HepG2 (cell line): ENCODE results near the gene DDX24. TPM values are rescaled to one million over a fixed set of nuclear protein-coding genes. Genes with fewer than 3 reads are reported as not detected.

Experiments
- ARNT ChIP-seq: fragments of 450-650 bp; IDR thresholded peaks from 2 replicates; pipeline ENCODE4 v1.6.1; 2017
- ATF7 ChIP-seq, 2 experiments: fragments of 450-650 bp in 1 of 2; sonication (generic) in 1 of 2; formaldehyde crosslinking in 1 of 2; IDR thresholded peaks; 2 replicates each; pipeline versions ENCODE4 v1.4.0 to v1.6.1; 2016 to 2020; ENCODE audit warnings: antibody characterized with exemption in 1 of 2, mild to moderate bottlenecking in 1 of 2, missing genetic modification reagents in 1 of 2
- DMTF1 ChIP-seq: sonication (generic); formaldehyde crosslinking; IDR thresholded peaks from 2 replicates; pipeline ENCODE4 v1.4.0; 2020; ENCODE audit warnings: mild to moderate bottlenecking, missing genetic modification reagents
- FOXK2 ChIP-seq: fragments of 450-650 bp; IDR thresholded peaks from 2 replicates; pipeline ENCODE4 v1.6.1; 2016
- GLI4 ChIP-seq: sonication (generic); formaldehyde crosslinking; IDR thresholded peaks from 2 replicates; pipeline ENCODE4 v1.5.1; 2020; ENCODE audit warnings: missing genetic modification reagents, mild to moderate bottlenecking, moderate library complexity, borderline replicate concordance
- HNF1A ChIP-seq, 2 experiments: sonication (generic) in 1 of 2; formaldehyde crosslinking in 1 of 2; IDR thresholded peaks; 2 replicates each; pipeline versions ENCODE4 v1.4.0 to v1.6.1; 2016 to 2020; ENCODE audit warnings: borderline replicate concordance in 1 of 2, low read depth in 1 of 2, mild to moderate bottlenecking in 1 of 2, missing genetic modification reagents in 1 of 2
- MTF1 ChIP-seq: sonication (generic); formaldehyde crosslinking; IDR thresholded peaks from 2 replicates; pipeline ENCODE4 v1.5.0; 2020; ENCODE audit warnings: missing genetic modification reagents
- NFE2L1 ChIP-seq: sonication (generic); formaldehyde crosslinking; IDR thresholded peaks from 2 replicates; pipeline ENCODE4 v1.4.0; 2020; ENCODE audit warnings: missing genetic modification reagents, mild to moderate bottlenecking, borderline replicate concordance
- NFRKB ChIP-seq: fragments of 450-650 bp; IDR thresholded peaks from 2 replicates; pipeline ENCODE4 v1.6.1; 2017
- PITX1 ChIP-seq: sonication (generic); formaldehyde crosslinking; IDR thresholded peaks from 2 replicates; pipeline ENCODE4 v1.5.1; 2020; ENCODE audit warnings: mild to moderate bottlenecking, missing genetic modification reagents
- POGK ChIP-seq: sonication (generic); formaldehyde crosslinking; conservative IDR thresholded peaks from 2 replicates; pipeline ENCODE4 v1.8.0; 2022; ENCODE audit warnings: mild to moderate bottlenecking, moderate library complexity, missing genetic modification reagents
- ZKSCAN1 ChIP-seq: fragments of 150-350 bp; IDR thresholded peaks from 2 replicates; pipeline ENCODE4 v1.6.1; 2014; ENCODE audit warnings: low read length
- ZNF512 ChIP-seq: sonication (generic); formaldehyde crosslinking; IDR thresholded peaks from 2 replicates; pipeline ENCODE4 v1.4.0; 2020; ENCODE audit warnings: mild to moderate bottlenecking, missing genetic modification reagents
- ZNF556 ChIP-seq: sonication (generic); formaldehyde crosslinking; IDR thresholded peaks from 2 replicates; pipeline ENCODE4 v1.4.0; 2020; ENCODE audit warnings: mild to moderate bottlenecking, missing genetic modification reagents, borderline replicate concordance
- polyA plus RNA-seq, 8 experiments: library from polyadenylated mRNA; depleted of rRNA in 3 of 8; stranded (reverse) in 7 of 8; unstranded in 1 of 8; fragments of >200 nt; fragmentation: Illumina TruSeq in 4 of 8; extraction: Trizol in 4 of 8; gene quantifications; 2 replicates each; pipeline versions ENCODE4 v1.2.1 to v1.2.3, GENCODE V29; 2011 to 2016; ENCODE audit warnings: low read depth in 4 of 8, missing spikeins in 1 of 8, mixed read lengths in 1 of 8; ENCODE audit not compliant: insufficient read depth in 1 of 8
- total RNA-seq, 5 experiments: library from RNA; depleted of rRNA; stranded (reverse); fragments of >200 nt; fragmentation: Illumina TruSeq; extraction: Trizol; gene quantifications; 2 replicates each; pipeline ENCODE4 v1.2.3, GENCODE V29; 2016; ENCODE audit warnings: low read depth in 1 of 5
- TF ChIP-seq, protein P1 (sequence below): sonication (generic); formaldehyde crosslinking; IDR thresholded peaks from 2 replicates; pipeline ENCODE4 v1.8.0; 2022; ENCODE audit warnings: missing genetic modification reagents, low read depth, mild to moderate bottlenecking, borderline replicate concordance
- TF ChIP-seq, protein P2 (sequence below): sonication (generic); formaldehyde crosslinking; IDR thresholded peaks from 2 replicates; pipeline ENCODE4 v1.5.1; 2020; ENCODE audit warnings: missing genetic modification reagents, mild to moderate bottlenecking, borderline replicate concordance

Gene DDX24
- total and polyA plus RNA-seq, 2 of the 13 experiments (the other 11 are each of a cell fraction or from before 2014, with no cell fraction given): 67.3 to 149 TPM

DNA sequence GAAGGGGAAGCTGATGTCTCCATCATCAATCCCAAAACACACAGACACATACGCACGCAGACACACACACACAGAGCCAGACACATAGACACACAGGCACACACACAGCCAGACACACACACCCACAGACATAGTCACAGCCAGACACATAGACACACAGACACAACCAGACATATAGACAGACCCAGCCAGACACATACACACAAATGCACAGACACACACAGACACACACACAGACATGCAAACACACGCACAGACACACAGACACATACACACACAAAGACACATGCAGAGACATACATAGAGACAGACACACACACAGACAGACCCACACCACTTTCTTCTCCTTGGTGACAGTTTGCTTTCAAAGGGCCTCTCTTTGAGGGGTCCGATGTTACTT is 77.6 kb downstream of the DDX24 start (continued):
- 0 out of 2 replicates have a peak, but pooled peaks have one; percentile 15 for TF ChIP-seq FOXK2
- peak; percentile 20; the same call in 1 of the 2 replicates for TF ChIP-seq NFRKB
- TF ChIP-seq NFE2L1 (CRISPR knock-in tag): no peak
- TF ChIP-seq ZKSCAN1: no peak
- TF ChIP-seq, protein P1, sequence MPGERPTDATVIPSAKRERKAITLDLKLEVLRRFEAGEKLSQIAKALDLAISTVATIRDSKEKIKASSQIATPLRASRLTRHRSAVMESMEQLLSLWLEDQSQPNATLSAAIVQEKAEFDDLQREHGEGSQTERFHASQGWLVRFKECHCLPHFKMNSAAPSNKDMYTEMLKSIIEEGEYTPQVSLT (CRISPR knock-in tag): no peak
- 0 out of 2 replicates have a peak, but pooled peaks have one; percentile 65 for TF ChIP-seq ARNT
- no peak for TF ChIP-seq DMTF1 (CRISPR knock-in tag)
- TF ChIP-seq, protein P2, sequence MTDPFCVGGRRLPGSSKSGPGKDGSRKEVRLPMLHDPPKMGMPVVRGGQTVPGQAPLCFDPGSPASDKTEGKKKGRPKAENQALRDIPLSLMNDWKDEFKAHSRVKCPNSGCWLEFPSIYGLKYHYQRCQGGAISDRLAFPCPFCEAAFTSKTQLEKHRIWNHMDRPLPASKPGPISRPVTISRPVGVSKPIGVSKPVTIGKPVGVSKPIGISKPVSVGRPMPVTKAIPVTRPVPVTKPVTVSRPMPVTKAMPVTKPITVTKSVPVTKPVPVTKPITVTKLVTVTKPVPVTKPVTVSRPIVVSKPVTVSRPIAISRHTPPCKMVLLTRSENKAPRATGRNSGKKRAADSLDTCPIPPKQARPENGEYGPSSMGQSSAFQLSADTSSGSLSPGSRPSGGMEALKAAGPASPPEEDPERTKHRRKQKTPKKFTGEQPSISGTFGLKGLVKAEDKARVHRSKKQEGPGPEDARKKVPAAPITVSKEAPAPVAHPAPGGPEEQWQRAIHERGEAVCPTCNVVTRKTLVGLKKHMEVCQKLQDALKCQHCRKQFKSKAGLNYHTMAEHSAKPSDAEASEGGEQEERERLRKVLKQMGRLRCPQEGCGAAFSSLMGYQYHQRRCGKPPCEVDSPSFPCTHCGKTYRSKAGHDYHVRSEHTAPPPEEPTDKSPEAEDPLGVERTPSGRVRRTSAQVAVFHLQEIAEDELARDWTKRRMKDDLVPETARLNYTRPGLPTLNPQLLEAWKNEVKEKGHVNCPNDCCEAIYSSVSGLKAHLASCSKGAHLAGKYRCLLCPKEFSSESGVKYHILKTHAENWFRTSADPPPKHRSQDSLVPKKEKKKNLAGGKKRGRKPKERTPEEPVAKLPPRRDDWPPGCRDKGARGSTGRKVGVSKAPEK (CRISPR knock-in tag): no peak
- TF ChIP-seq PITX1 (CRISPR knock-in tag): no peak
- no peak for TF ChIP-seq ZNF512 (CRISPR knock-in tag)
- no peak for TF ChIP-seq MTF1
- TF ChIP-seq POGK (CRISPR knock-in tag): no peak
- TF ChIP-seq GLI4 (CRISPR knock-in tag): no peak
- 0 out of 2 replicates have a peak, but pooled peaks have one; percentile 4 for TF ChIP-seq ATF7 (IDR thresholded peaks at IDR 0.05)
- TF ChIP-seq ATF7 (CRISPR knock-in tag; IDR thresholded peaks at IDR 0.05): no peak
- TF ChIP-seq ZNF556: no peak
- TF ChIP-seq HNF1A (IDR thresholded peaks at IDR 0.05; ENCODE audit: low read depth): no peak
- TF ChIP-seq HNF1A (CRISPR knock-in tag; IDR thresholded peaks at IDR 0.05; ENCODE audit: borderline replicate concordance): no peak
